Activated CD4-positive, alpha-beta T cell treated with anti-CD3 and anti-CD28 coated beads for 24 hours (primary cell): ENCODE data around the gene P2RY10.
"Not testable (repeated sequence)": the region's sequence is repeated elsewhere in the genome, so short reads cannot be mapped to it uniquely, and the experiment has no call there.

Source experiments
- DNase-seq, 2 donors: peaks; one replicate each; pipeline ENCODE4 v3.0.0-alpha.2; 2020; ENCODE audit warnings: low read depth in 2 of 2

P2RY10 gene

GRCh38 chrX:78945186-78945912 is at the start of gene P2RY10:
TSS of gene P2RY10 (plus strand) at chrX:78945391. CDS start at chrX:78960521, 15,130 bp downstream.
- DNase-seq: no peak

DNA sequence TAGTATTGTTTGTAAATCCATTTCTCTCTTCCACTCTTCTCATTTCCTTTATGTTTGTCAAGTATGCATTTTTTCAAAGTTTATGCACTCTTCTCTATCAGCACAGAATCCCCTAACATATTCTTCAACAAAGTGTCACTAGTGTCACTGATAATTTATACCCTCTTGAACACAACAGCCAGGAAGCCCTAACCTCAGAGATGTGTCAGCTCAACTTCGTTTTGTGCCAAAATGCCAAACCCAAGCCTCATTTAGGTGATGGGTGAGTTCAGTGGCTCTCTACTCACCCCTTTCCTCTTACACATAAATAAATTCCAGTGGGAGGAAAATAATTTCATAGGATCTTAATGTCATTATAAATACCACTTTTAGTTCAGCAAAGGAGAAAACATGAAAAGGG is 22.4 kb upstream of the P2RY10 start:
- DNase-seq: no peak

- DNase-seq: no peak
These were observed 21.8 kb upstream of the P2RY10 start for GRCh38 chrX:78923198-78924015.

- DNase-seq: no peak
These were observed 13.4 kb upstream of the P2RY10 start for GRCh38 chrX:78931814-78932213.

DNA sequence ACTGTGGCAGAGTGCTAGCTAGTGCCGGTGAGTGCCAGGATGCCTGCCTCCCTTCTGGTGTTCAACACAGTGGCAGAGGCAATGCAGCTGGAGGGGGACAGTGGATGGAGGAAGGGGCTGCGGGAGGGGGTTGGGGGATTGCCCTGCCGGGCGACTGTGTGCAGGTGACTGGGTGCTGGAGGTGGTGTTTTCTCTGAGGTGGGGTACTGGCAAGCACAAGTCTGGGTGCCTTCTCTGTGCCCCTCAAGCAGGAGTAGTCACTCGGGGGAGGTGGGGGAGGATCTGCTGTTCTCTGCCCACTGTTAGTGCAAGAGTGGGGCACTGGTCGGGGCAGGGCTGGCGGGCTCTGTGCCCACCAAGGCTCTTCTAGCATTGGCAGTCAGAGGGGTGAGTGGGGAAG is 10.3 kb upstream of the P2RY10 start:
- no peak for DNase-seq

- no peak for DNase-seq
These were observed 840 bp upstream of the P2RY10 start for GRCh38 chrX:78944351-78944750.

- no peak for DNase-seq
These were observed 1.2 kb downstream of the P2RY10 start for GRCh38 chrX:78946178-78946931.

DNA sequence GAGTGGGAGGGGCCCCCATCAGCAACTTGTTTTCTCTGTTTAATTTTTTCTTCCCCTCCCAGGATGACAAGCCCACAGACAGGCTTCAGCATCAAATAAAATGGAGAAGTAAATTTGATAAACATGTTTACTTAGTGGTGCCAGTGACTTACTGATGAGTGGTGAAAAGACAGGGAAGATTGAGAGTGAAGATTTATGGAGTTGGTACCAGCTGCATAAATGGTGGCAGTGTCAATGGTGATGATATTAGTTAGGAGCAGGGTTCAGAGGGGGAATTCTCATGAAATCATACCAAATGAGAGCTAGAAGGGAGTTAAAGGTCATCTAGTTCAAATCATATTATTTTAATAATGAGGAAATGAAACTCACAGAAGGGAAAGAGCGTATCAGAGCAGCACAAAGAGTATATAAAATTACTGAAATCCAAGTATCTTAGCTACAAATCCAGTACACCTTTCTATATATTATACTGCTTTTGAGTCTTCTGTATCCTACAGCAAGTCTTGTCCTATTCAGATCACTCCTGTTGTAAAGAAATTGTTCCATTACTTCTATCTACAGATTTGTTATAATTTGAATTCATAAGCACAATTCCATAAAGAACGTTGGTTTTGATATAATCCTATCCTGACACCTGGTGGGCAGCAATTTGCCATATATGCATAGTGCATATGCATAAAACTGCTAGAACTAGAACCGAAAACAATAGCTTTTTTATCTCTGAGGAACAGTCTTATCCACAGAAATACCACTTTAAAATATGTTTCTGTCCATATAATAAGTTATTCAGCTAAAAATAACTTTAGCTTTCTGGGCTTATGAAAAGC is 5.0 kb downstream of the P2RY10 start:
- DNase-seq: no peak

- no peak for DNase-seq
These were observed 12.0 kb downstream of the P2RY10 start for GRCh38 chrX:78957049-78957767.

DNA sequence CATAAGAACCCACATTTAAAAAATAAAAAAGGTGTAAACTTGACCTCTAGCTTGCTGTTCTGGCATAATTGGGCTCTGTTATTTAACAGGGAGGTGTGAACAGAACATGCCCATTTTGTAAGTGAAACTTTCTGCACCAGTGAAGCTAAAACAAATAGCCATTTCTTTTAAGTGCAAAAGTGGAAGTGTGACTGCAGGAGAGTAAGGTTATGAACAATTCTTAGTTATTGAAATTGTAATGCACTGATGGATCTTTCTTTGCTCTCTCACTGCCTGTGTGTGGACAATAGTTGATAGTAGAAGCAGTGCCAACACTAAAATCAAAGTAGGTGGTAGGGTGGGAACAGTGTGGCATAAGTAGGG is 12.6 kb downstream of the P2RY10 start:
- no peak for DNase-seq

- no peak for DNase-seq
These were observed 13.4 kb downstream of the P2RY10 start for GRCh38 chrX:78958419-78959116.

GRCh38 chrX:78960888-78961287 is 15.7 kb downstream of the P2RY10 start:
- DNase-seq: no peak

DNA sequence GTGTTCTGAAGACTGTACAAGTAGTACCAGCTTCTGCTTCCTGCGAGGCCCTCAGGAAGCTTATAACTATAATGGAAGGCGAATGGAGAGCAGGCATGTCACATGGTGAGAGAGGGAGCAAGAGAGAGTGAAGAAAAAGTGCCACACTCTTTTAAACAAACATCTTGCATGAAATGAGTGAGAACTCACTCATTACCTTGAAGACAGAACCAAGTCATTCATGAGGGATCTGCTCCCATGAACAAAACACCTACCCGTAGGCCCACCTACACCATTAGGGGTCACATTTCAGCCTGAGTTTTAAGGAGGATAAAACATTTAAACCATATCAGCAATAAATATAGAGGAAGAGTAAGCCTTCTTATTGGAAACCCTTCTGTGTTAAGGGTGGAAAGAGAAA is 19.4 kb downstream of the P2RY10 start:
- no peak for DNase-seq

- no peak for DNase-seq
These were observed 34.7 kb downstream of the P2RY10 start for GRCh38 chrX:78979789-78980464.

GRCh38 chrX:78989349-78989748 is 44.2 kb downstream of the P2RY10 start:
- no peak for DNase-seq

DNA sequence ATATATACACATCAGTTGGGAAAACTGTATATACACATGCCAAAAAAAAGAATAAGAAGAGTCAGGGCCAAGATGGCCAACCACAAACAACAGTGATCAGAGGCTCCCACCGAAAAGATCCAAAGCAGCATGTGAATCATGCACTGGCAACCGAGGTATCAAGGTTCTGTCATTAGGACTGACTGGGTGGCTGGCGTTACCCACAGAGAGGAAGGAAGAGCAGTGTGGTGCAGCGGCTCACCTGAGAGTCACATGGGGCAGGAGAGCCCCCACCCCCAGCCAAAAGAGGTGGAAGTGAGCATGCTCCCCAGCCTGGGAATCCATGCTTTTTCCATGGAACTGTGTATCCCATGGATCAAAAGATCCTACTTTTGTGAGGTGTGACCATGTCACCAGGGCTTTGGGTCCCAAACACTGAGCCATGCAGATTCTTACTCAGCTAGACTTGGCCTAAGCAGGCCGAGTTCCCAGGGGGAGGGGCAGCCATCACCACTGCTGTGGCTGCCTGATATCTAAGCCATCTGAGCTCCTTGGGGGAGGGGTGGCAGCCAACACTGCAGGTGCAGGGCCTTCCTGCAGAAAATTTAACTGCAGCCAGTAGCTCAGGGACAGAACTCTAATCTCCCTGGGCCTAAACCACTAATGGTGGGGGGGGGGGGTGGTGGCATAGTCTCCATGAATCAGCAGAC is 52.8 kb downstream of the P2RY10 start:
- no peak for DNase-seq

DNA sequence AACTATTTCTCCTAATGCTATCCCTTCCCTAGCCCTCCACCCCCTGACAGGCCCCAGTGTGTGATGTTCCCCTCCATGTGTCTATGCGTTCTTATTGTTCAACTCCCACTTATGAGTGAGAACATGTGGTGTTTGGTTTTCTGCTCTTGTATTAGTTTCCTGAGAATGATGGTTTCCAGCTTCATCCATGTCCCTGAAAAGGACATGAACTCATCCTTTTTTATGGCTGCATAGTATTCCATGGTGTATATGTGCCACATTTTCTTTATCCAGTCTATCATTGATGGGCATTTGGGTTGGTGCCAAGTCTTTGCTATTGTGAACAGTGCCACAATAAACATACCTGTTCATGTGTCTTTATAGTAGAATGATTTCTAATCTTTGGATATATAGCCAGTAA is 62.3 kb downstream of the P2RY10 start:
- not testable (repeated sequence) for DNase-seq
